Posterior cingulate gyrus (tissue), 11 donors: ENCODE data around the gene MAMDC4.
"Not testable (repeated sequence)": the region's sequence is repeated elsewhere in the genome, so short reads cannot be mapped to it uniquely, and the experiment has no call there.

Experiments
- DNase-seq, 10 donors: peaks; one replicate each; pipeline versions ENCODE4 v3.0.0 to v3.0.0-alpha.2; 2020 to 2021; ENCODE audit warnings: mixed read lengths in 3 of 10
- intact Hi-C: fragments of 100-400 bp; cut with DNase I; formaldehyde crosslinking; loops from one replicate; pipeline ENCODE4 v1.15.1; 2023

The MAMDC4 gene

GRCh38 chr9:136857166-136857565 lies 5.0 kb downstream of the MAMDC4 start:
- peak in 2 of 10 donors; percentile 7 to 78 for DNase-seq
- intact Hi-C loops: no loop called here

- intact Hi-C loops: no loop called here
- DNase-seq: peak in 3 of 10 donors; percentile 7 to 84 (median 9)
Observed at GRCh38 chr9:136857581-136858412, 5.7 kb downstream of the MAMDC4 start.

GRCh38 chr9:136858452-136858843 lies 6.3 kb downstream of the MAMDC4 start:
- DNase-seq: peak in 1 of 10 donors; percentile 63

GRCh38 chr9:136858844-136859757 lies 7.0 kb downstream of the MAMDC4 start:
- peak; percentile 46 to 96 (median 70) for DNase-seq
- intact Hi-C loops: no loop called here

More at GRCh38 chr9:136858452-136858843, 6.3 kb downstream of the MAMDC4 start:
- intact Hi-C loops: no loop called here

GRCh38 chr9:136860529-136860928 lies 8.4 kb downstream of the MAMDC4 start:
- peak in 1 of 10 donors; percentile 71 for DNase-seq
- intact Hi-C loops: no loop called here

GRCh38 chr9:136860933-136861873 lies 9.1 kb downstream of the MAMDC4 start:
- DNase-seq: peak in 1 of 10 donors; percentile 77
- intact Hi-C loops: no loop called here

GRCh38 chr9:136861874-136862457 lies 9.8 kb downstream of the MAMDC4 start:
- DNase-seq: peak in 2 of 10 donors; percentile 65 to 69
- intact Hi-C loops: no loop called here

GRCh38 chr9:136862849-136863622 lies 10.9 kb downstream of the MAMDC4 start:
- intact Hi-C loops: no loop called here
- DNase-seq: peak in 2 of 10 donors; percentile 79

GRCh38 chr9:136863623-136864273 lies 11.6 kb downstream of the MAMDC4 start:
- intact Hi-C loops: no loop called here
- peak in 1 of 10 donors; percentile 57 for DNase-seq

- intact Hi-C loops: no loop called here
- no peak for DNase-seq
Observed at GRCh38 chr9:136865041-136865767, 13.1 kb downstream of the MAMDC4 start.

- intact Hi-C loops: no loop called here
- DNase-seq: no peak
Observed at GRCh38 chr9:136865768-136866103, 13.6 kb downstream of the MAMDC4 start.

GRCh38 chr9:136866898-136867421 lies 14.8 kb downstream of the MAMDC4 start:
- DNase-seq, intact Hi-C loops: not testable (repeated sequence)

- intact Hi-C loops: no loop called here
- DNase-seq: peak in 2 of 10 donors; percentile 56 to 58
Observed at GRCh38 chr9:136867480-136867879, 15.3 kb downstream of the MAMDC4 start.

GRCh38 chr9:136867917-136868316 lies 15.8 kb downstream of the MAMDC4 start:
- no peak for DNase-seq
- intact Hi-C loops: no loop called here

GRCh38 chr9:136868644-136869043 lies 16.5 kb downstream of the MAMDC4 start:
- peak in 2 of 10 donors; percentile 46 to 55 for DNase-seq
- intact Hi-C loops: no loop called here

- intact Hi-C loops, DNase-seq: not testable (repeated sequence)
Observed at GRCh38 chr9:136869611-136870010, 17.5 kb downstream of the MAMDC4 start.

GRCh38 chr9:136875155-136875554 lies 23.0 kb downstream of the MAMDC4 start:
- intact Hi-C loops: no loop called here
- no peak for DNase-seq
